Panc1 (cell line): ENCODE data around the gene ORC3.

Experiments
- SIN3A ChIP-seq: IDR thresholded peaks from 2 replicates; pipeline ENCODE4 v1.6.1; 2012; ENCODE audit warnings: low read depth, mild to moderate bottlenecking, low read length, moderate library complexity, borderline replicate concordance; ENCODE audit not compliant: insufficient read depth
- TF ChIP-seq, protein P1 (sequence below): fragments of 450-650 bp; IDR thresholded peaks from 2 replicates; pipeline ENCODE4 v1.5.1; 2017; ENCODE audit warnings: mild to moderate bottlenecking
- TF ChIP-seq, protein P2 (sequence below), 2 experiments: IDR thresholded peaks; 2 replicates each; pipeline ENCODE4 v1.6.1; 2011 to 2012; ENCODE audit warnings: low read depth in 2 of 2, control low read depth in 1 of 2, low read length in 1 of 2, mild to moderate bottlenecking in 1 of 2, moderate library complexity in 1 of 2; ENCODE audit not compliant: insufficient read depth in 1 of 2

DNA sequence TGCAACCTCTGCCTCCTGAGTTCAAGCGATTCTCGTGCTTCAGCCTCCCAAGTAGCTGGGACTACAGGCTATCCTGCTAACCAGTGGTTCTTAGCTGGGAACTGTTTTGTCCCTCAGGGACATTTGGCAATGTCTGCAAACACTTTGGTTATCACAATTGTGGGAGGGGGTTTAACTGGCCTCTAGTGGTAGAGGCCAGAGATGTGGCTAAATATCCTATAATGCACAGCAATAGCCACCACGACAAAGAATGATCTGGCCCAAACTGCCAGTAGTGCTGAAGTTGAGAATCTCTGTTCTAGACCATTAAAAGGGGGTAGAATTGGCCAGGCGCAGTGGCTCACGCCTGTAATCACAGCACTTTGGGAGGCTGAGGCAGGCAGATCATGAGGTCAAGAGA lies 83.3 kb downstream of the ORC3 start:
- TF ChIP-seq, protein P1, sequence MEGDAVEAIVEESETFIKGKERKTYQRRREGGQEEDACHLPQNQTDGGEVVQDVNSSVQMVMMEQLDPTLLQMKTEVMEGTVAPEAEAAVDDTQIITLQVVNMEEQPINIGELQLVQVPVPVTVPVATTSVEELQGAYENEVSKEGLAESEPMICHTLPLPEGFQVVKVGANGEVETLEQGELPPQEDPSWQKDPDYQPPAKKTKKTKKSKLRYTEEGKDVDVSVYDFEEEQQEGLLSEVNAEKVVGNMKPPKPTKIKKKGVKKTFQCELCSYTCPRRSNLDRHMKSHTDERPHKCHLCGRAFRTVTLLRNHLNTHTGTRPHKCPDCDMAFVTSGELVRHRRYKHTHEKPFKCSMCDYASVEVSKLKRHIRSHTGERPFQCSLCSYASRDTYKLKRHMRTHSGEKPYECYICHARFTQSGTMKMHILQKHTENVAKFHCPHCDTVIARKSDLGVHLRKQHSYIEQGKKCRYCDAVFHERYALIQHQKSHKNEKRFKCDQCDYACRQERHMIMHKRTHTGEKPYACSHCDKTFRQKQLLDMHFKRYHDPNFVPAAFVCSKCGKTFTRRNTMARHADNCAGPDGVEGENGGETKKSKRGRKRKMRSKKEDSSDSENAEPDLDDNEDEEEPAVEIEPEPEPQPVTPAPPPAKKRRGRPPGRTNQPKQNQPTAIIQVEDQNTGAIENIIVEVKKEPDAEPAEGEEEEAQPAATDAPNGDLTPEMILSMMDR, result no peak
- TF ChIP-seq, protein P2, sequence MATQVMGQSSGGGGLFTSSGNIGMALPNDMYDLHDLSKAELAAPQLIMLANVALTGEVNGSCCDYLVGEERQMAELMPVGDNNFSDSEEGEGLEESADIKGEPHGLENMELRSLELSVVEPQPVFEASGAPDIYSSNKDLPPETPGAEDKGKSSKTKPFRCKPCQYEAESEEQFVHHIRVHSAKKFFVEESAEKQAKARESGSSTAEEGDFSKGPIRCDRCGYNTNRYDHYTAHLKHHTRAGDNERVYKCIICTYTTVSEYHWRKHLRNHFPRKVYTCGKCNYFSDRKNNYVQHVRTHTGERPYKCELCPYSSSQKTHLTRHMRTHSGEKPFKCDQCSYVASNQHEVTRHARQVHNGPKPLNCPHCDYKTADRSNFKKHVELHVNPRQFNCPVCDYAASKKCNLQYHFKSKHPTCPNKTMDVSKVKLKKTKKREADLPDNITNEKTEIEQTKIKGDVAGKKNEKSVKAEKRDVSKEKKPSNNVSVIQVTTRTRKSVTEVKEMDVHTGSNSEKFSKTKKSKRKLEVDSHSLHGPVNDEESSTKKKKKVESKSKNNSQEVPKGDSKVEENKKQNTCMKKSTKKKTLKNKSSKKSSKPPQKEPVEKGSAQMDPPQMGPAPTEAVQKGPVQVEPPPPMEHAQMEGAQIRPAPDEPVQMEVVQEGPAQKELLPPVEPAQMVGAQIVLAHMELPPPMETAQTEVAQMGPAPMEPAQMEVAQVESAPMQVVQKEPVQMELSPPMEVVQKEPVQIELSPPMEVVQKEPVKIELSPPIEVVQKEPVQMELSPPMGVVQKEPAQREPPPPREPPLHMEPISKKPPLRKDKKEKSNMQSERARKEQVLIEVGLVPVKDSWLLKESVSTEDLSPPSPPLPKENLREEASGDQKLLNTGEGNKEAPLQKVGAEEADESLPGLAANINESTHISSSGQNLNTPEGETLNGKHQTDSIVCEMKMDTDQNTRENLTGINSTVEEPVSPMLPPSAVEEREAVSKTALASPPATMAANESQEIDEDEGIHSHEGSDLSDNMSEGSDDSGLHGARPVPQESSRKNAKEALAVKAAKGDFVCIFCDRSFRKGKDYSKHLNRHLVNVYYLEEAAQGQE (IDR thresholded peaks at IDR 0.05; ENCODE audit: insufficient read depth in 1 of 2, low read depth in 2 of 2, low read length in 1 of 2), result no peak
- no peak for TF ChIP-seq SIN3A
